NB4 (cell line): Measurements from ENCODE around the gene AMIGO1.
"Not testable (repeated sequence)": the region's sequence is repeated elsewhere in the genome, so short reads cannot be mapped to it uniquely, and the experiment has no call there.

ENCODE experiments used
- DNase-seq: peaks from one replicate; pipeline ENCODE4 v3.0.0; 2010; ENCODE audit warnings: low read depth
- H3K4me3 ChIP-seq: one replicate; pipeline ENCODE4 v1.5.1; 2011; ENCODE audit warnings: mild to moderate bottlenecking, low read depth, low read length, moderate library complexity
- MYC ChIP-seq: IDR thresholded peaks from 2 replicates; pipeline ENCODE4 v1.6.1; 2011; ENCODE audit warnings: low read depth, low read length
- POLR2A ChIP-seq: IDR thresholded peaks from 2 replicates; pipeline ENCODE4 v1.6.1; 2011; ENCODE audit warnings: mild to moderate bottlenecking; ENCODE audit not compliant: insufficient read length; ENCODE audit errors: extremely low read depth
- TF ChIP-seq, protein P1 (sequence below): IDR thresholded peaks from one replicate; pipeline ENCODE4 v1.5.1; 2012; ENCODE audit warnings: low read depth, low read length
- TF ChIP-seq, protein P2 (sequence below): IDR thresholded peaks from 2 replicates; pipeline ENCODE4 v1.6.1; 2011; ENCODE audit warnings: low read depth, low read length

Gene AMIGO1

DNA sequence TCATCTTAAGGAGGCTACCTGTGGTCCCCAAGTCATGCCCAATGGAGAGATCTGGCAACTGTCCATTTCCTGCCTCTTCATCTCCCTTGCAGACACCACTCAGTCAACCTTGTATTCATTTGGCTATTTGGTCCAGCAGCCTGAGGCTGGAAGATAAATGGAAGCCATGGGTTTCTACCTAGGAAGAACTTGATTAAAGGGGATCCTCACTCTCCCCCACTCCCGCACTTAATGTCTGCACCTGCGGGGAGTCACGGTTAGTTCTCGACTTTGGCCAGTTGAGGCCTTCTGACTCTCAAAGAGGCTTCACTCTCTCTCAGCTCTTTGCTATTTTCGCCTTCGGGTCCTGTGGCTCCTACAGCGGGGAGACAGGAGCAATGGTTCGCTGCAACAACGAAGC, 34.3 kb downstream of the AMIGO1 start:
- TF ChIP-seq POLR2A: no peak
- H3K4me3 ChIP-seq: no peak overlapping the region
- DNase-seq: no peak

DNA sequence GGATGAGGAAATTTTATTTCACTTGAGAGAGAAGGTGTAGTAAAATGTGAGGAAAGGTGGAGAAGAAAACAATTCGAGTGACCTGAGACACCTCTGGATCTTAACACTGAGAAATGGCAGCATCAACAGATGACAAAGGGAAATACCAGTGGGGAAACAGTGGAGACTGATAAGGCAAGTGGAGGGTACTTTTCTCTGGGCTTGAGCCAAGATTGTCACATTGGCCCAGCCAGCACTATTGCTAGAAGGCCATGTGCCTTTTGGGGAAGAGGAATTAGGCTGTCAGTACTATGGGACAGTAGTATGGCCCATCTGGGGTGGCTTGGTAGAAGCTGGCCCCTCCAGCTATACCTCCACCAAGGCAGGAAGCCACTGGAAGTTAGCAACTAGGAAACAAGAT, 34.8 kb downstream of the AMIGO1 start:
- no peak overlapping the region for H3K4me3 ChIP-seq
- TF ChIP-seq, protein P1, sequence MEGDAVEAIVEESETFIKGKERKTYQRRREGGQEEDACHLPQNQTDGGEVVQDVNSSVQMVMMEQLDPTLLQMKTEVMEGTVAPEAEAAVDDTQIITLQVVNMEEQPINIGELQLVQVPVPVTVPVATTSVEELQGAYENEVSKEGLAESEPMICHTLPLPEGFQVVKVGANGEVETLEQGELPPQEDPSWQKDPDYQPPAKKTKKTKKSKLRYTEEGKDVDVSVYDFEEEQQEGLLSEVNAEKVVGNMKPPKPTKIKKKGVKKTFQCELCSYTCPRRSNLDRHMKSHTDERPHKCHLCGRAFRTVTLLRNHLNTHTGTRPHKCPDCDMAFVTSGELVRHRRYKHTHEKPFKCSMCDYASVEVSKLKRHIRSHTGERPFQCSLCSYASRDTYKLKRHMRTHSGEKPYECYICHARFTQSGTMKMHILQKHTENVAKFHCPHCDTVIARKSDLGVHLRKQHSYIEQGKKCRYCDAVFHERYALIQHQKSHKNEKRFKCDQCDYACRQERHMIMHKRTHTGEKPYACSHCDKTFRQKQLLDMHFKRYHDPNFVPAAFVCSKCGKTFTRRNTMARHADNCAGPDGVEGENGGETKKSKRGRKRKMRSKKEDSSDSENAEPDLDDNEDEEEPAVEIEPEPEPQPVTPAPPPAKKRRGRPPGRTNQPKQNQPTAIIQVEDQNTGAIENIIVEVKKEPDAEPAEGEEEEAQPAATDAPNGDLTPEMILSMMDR: no peak
- TF ChIP-seq POLR2A: no peak
- DNase-seq: no peak

DNA sequence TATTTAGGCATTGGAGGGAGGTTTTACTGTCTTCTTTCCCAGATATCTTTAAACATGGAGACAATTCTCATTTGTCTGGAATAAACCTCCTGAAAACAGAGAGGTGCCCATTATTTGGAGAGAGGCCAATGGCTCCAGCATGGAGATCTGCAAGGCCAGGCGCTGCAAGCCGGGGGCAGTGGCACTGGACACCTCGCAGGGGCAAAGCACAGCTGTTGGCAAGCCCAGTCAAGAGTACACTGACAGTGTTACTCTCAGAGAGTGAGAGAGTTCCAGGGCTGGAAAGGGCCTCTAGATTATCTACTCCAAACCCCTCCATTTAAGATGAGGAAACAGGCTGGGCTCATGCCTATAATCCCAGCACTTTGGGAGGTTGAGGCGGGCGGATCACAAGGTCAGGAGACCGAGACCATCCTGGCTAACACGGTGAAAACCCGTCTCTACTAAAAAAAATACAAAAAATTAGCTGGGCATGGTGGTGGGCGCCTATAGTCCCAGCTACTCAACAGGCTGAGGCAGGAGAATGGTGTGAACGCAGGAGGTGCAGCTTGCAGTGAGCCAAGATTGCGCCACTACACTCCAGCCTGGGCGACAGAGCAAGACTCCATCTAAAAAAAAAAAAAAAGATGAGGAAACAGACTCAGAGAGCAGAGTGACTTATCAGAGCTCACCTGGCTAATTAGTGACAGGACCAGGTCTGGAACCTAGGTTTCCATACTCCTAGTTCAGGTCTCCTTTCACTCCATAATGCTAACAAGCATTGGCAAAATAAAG, 36.1 kb downstream of the AMIGO1 start:
- not testable (repeated sequence) for H3K4me3 ChIP-seq, DNase-seq

DNA sequence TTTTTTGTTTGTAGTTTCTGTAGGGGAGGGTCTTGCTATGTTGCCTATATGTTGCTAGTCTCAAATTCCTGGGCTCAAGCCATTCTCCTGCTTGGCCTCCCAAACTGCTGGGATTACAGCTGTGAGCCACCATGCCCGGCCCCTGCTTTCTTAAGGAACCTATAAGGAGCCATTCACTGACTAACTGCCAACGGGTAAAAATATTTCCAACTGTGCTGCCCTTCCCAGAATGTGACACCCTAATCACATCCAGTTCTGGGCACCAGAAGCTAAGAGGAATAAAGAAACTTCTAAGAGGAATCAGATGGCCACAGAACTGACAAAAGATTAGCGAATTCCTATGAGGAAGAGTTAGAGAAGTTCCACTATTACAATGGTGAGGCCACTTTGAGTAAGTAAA, 36.7 kb downstream of the AMIGO1 start:
- TF ChIP-seq POLR2A: no peak
- TF ChIP-seq MYC: no peak
- TF ChIP-seq, protein P1: no peak
- TF ChIP-seq, protein P2, sequence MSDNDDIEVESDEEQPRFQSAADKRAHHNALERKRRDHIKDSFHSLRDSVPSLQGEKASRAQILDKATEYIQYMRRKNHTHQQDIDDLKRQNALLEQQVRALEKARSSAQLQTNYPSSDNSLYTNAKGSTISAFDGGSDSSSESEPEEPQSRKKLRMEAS: no peak
- H3K4me3 ChIP-seq: no peak overlapping the region
- no peak for DNase-seq

DNA sequence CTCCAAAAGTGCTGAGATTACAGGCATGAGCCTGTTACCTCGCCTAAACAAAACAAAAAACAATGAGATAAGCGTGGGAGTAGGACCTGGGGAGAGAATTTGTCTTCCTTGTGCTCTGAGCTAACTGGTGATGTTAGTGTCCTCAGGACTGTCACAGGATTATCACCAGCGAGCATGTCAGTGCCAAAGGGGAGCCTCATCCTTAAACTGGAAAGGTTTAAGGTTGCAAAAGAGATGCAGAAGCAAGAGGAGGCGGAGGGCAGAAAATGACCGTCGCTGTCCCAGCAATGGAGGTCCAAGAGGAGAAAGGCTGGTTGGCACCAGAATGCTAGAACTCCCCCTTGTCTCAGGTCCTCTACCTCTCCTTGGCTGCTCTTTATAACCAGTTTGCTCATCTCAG, 39.3 kb downstream of the AMIGO1 start:
- TF ChIP-seq MYC (no peak), POLR2A (no peak)
- TF ChIP-seq, protein P1: no peak
- TF ChIP-seq, protein P2: no peak
- DNase-seq: no peak

DNA sequence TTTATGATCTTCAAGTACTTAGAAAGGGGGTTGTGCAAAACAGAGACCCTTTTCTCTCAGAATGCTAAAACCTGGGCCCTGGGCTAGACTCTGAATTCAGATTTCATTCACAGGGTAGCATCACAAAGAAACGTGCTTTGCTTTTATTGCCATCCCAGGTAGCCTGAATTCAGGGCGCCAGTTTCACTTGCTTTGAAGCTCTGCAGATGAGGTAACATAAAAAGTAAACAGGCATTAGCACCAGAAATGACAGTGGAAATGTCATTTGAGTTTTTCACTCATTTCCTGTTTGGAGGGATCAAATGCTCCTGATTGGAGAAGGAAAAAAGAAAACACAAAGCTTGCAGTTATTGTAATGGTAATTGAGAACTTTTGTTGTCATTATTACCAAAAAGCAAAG, 40.6 kb downstream of the AMIGO1 start:
- no peak overlapping the region for H3K4me3 ChIP-seq
- TF ChIP-seq, protein P1: no peak
- no peak for TF ChIP-seq MYC
- no peak for TF ChIP-seq POLR2A
- TF ChIP-seq, protein P2: no peak
- DNase-seq: no peak

More for the DNA sequence above, 39.3 kb downstream of the AMIGO1 start:
- H3K4me3 ChIP-seq: no peak overlapping the region

DNA sequence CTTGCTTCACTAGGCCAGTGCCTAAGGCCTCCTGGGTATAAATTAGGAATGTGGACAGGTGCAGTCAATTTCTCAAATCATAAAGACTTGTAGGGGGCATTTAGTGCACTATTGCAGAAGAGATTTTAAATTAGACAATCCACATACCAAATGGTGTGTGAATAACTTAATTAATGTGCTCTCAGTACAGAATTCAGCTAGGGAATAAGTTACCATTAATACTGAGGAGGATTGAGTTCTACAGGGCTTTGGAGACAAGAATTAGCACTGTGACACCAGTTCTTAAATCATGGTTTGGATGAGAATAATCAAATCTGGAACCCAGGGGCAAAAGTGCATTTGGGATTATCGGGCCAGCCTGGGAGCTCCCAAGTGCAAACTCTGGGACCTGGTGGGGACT, 41.5 kb downstream of the AMIGO1 start:
- no peak overlapping the region for H3K4me3 ChIP-seq
- TF ChIP-seq, protein P2: no peak
- TF ChIP-seq POLR2A (no peak), MYC (no peak)
- TF ChIP-seq, protein P1: no peak
- no peak for DNase-seq
